Neural cell (in vitro differentiated cells): ENCODE data around the gene SDK2. TPM values are rescaled to one million over a fixed set of nuclear protein-coding genes. Genes with fewer than 3 reads are reported as not detected.

Experiments used
- H2AFZ ChIP-seq: fragments of 200-600, 300-800 bp; sonication (generic), shearing (Covaris generic); 2 replicates; pipeline ENCODE4 v1.6.0; 2014; ENCODE audit warnings: low read depth, mild to moderate bottlenecking, antibody characterized with exemption, low read length, moderate library complexity
- H3F3A ChIP-seq: fragments of 200-600 bp; shearing (Covaris generic); 2 replicates; pipeline ENCODE4 v1.6.1; 2016; ENCODE audit warnings: mild to moderate bottlenecking, moderate library complexity, mixed read lengths, antibody characterized with exemption, low read length; ENCODE audit not compliant: insufficient read depth, poor library complexity, severe bottlenecking
- H3K27ac ChIP-seq: fragments of 200-600, 300-800 bp; sonication (generic), shearing (Covaris generic); 2 replicates; pipeline ENCODE4 v1.5.1; 2014; ENCODE audit warnings: mild to moderate bottlenecking, low read length, moderate library complexity
- H3K27me3 ChIP-seq: fragments of 300-800, 200-600 bp; sonication (generic), shearing (Covaris generic); 2 replicates; pipeline ENCODE4 v1.6.0; 2014; ENCODE audit warnings: mild to moderate bottlenecking, low read depth, low read length, moderate library complexity; ENCODE audit not compliant: insufficient read depth
- H3K36me3 ChIP-seq: fragments of 300-800, 200-600 bp; sonication (generic), shearing (Covaris generic); 2 replicates; pipeline ENCODE4 v1.5.1; 2014; ENCODE audit warnings: mild to moderate bottlenecking, antibody characterized with exemption, low read length, moderate library complexity; ENCODE audit not compliant: insufficient read depth
- H3K4me2 ChIP-seq: fragments of 300-800, 200-600 bp; sonication (generic), shearing (Covaris generic); 2 replicates; pipeline ENCODE4 v1.6.0; 2014; ENCODE audit warnings: mild to moderate bottlenecking, low read length
- H3K4me3 ChIP-seq: fragments of 300-800, 200-600 bp; sonication (generic), shearing (Covaris generic); 2 replicates; pipeline ENCODE4 v1.5.1; 2014; ENCODE audit warnings: mild to moderate bottlenecking, low read length, moderate library complexity
- H3K79me2 ChIP-seq: fragments of 200-600 bp; shearing (Covaris generic); replicated peaks from 2 replicates; pipeline ENCODE4 v1.6.0; 2014; ENCODE audit warnings: mild to moderate bottlenecking, low read length, moderate library complexity; ENCODE audit not compliant: insufficient read depth
- H3K9ac ChIP-seq: fragments of 300-800, 200-600 bp; sonication (generic), shearing (Covaris generic); 2 replicates; pipeline ENCODE4 v1.6.1; 2016; ENCODE audit warnings: mild to moderate bottlenecking, low read length, mixed read lengths
- H3K9me2 ChIP-seq: fragments of 200-600 bp; shearing (Covaris generic); 2 replicates; pipeline ENCODE4 v1.6.1; 2016; ENCODE audit warnings: mild to moderate bottlenecking, low read length, mixed read lengths; ENCODE audit not compliant: insufficient read depth
- H3K9me3 ChIP-seq: fragments of 200-600, 300-800 bp; sonication (generic), shearing (Covaris generic); 2 replicates; pipeline ENCODE4 v1.6.1; 2016; ENCODE audit warnings: mild to moderate bottlenecking, mixed run types, low read length, moderate library complexity, mixed read lengths
- H4K20me1 ChIP-seq: fragments of 200-600 bp; shearing (Covaris generic); 2 replicates; pipeline ENCODE4 v1.6.1; 2016; ENCODE audit warnings: mild to moderate bottlenecking, mixed run types; ENCODE audit not compliant: insufficient read depth
- CTCF ChIP-seq: fragments of 450-650 bp; IDR thresholded peaks from 2 replicates; pipeline ENCODE4 v1.5.1; 2014; ENCODE audit warnings: antibody characterized with exemption, mild to moderate bottlenecking, moderate library complexity; ENCODE audit not compliant: poor library complexity, severe bottlenecking
- EP300 ChIP-seq: fragments of 450-650 bp; conservative IDR thresholded peaks from 2 replicates; pipeline ENCODE4 v1.6.1; 2014; ENCODE audit warnings: antibody characterized with exemption, mild to moderate bottlenecking, moderate library complexity; ENCODE audit not compliant: poor library complexity, severe bottlenecking
- EZH2 ChIP-seq: fragments of 200-600, 300-800 bp; shearing (Covaris generic), sonication (generic); IDR thresholded peaks from 2 replicates; pipeline ENCODE4 v1.6.1; 2014; ENCODE audit warnings: antibody characterized with exemption, low read length, borderline replicate concordance, mild to moderate bottlenecking; ENCODE audit not compliant: insufficient read depth, poor library complexity, severe bottlenecking
- MXI1 ChIP-seq: fragments of 450-650 bp; conservative IDR thresholded peaks from 2 replicates; pipeline ENCODE4 v1.6.1; 2014; ENCODE audit warnings: antibody characterized with exemption, mild to moderate bottlenecking; ENCODE audit not compliant: poor library complexity, severe bottlenecking
- POLR2AphosphoS5 ChIP-seq: IDR thresholded peaks from 2 replicates; pipeline ENCODE4 v1.6.1; 2012
- RAD21 ChIP-seq: fragments of 450-650 bp; conservative IDR thresholded peaks from 2 replicates; pipeline ENCODE4 v1.6.1; 2014; ENCODE audit warnings: antibody characterized with exemption, mild to moderate bottlenecking, moderate library complexity
- TAF1 ChIP-seq: IDR thresholded peaks from 2 replicates; pipeline ENCODE4 v1.6.1; 2012; ENCODE audit warnings: low read depth
- polyA plus RNA-seq: library from polyadenylated mRNA; depleted of rRNA; stranded (reverse); fragments of >200 nt; gene quantifications from 2 replicates; pipeline ENCODE4 v1.2.3, GENCODE V29; 2014

SDK2 gene
- polyA plus RNA-seq, 1 donor from 2014 or later = 0.73 TPM

GRCh38 chr17:73683771-73684170 lies 39.5 kb upstream of the SDK2 start:
- Histone ChIP-seq H3K4me2 (no peak overlapping the region), H3K79me2 (no peaks in the 10 kb centered on the region)
- TF ChIP-seq RAD21 = no peak

GRCh38 chr17:73681946-73682345 lies 37.7 kb upstream of the SDK2 start:
- H3K4me3 ChIP-seq = no peak overlapping the region
- H2AFZ ChIP-seq = no peak overlapping the region
- H3K27ac ChIP-seq = no peak overlapping the region
- no peak overlapping the region for H3K4me2 ChIP-seq
- TF ChIP-seq POLR2AphosphoS5 (no peak), EZH2 (no peak), TAF1 (no peak)
- H3K27me3 ChIP-seq = no peaks in the 10 kb centered on the region
- no peaks in the 10 kb centered on the region for H3F3A ChIP-seq
- no peak overlapping the region for H3K9ac ChIP-seq
- H3K36me3 ChIP-seq = no peaks in the 10 kb centered on the region
- H4K20me1 ChIP-seq = no peaks in the 10 kb centered on the region
- no peaks in the 10 kb centered on the region for H3K9me2 ChIP-seq
- no peaks in the 10 kb centered on the region for H3K79me2 ChIP-seq
- peaks cover 3% of the 10 kb centered on the region for H3K9me3 ChIP-seq

More at GRCh38 chr17:73683771-73684170, 39.5 kb upstream of the SDK2 start:
- H3K9me2 ChIP-seq = no peaks in the 10 kb centered on the region
- H2AFZ ChIP-seq = no peak overlapping the region
- no peak overlapping the region for H3K9ac ChIP-seq
- peaks cover 3% of the 10 kb centered on the region for H3K9me3 ChIP-seq
- H3K4me3 ChIP-seq = no peak overlapping the region
- no peaks in the 10 kb centered on the region for H3K36me3 ChIP-seq
- H3K27ac ChIP-seq = no peak overlapping the region
- H4K20me1 ChIP-seq = no peaks in the 10 kb centered on the region
- no peaks in the 10 kb centered on the region for H3K27me3 ChIP-seq
- no peaks in the 10 kb centered on the region for H3F3A ChIP-seq

- Histone ChIP-seq H3K27me3 (no peaks in the 10 kb centered on the region), H4K20me1 (no peaks in the 10 kb centered on the region), H3F3A (no peaks in the 10 kb centered on the region), H3K79me2 (no peaks in the 10 kb centered on the region), H3K27ac (no peak overlapping the region), H2AFZ (no peak overlapping the region), H3K9me3 (peaks cover 3% of the 10 kb centered on the region), H3K9me2 (no peaks in the 10 kb centered on the region), H3K36me3 (no peaks in the 10 kb centered on the region), H3K4me3 (no peak overlapping the region), H3K9ac (no peak overlapping the region), H3K4me2 (no peak overlapping the region)
- TF ChIP-seq EZH2 = no peak
Measured at GRCh38 chr17:73679476-73679875, 35.2 kb upstream of the SDK2 start.

- H3K9me3 ChIP-seq = peaks cover 3% of the 10 kb centered on the region
- H3K9ac ChIP-seq = no peak overlapping the region
- TF ChIP-seq MXI1 (no peak), CTCF (no peak), RAD21 (no peak), EP300 (no peak)
- no peaks in the 10 kb centered on the region for H4K20me1 ChIP-seq
- no peaks in the 10 kb centered on the region for H3K79me2 ChIP-seq
- H3K4me2 ChIP-seq = no peak overlapping the region
- H3K36me3 ChIP-seq = no peaks in the 10 kb centered on the region
- H3K4me3 ChIP-seq = no peak overlapping the region
- no peaks in the 10 kb centered on the region for H3K9me2 ChIP-seq
- H2AFZ ChIP-seq = no peak overlapping the region
- H3K27me3 ChIP-seq = no peaks in the 10 kb centered on the region
- H3F3A ChIP-seq = no peaks in the 10 kb centered on the region
- no peak overlapping the region for H3K27ac ChIP-seq
Measured at GRCh38 chr17:73678999-73679398, 34.8 kb upstream of the SDK2 start.
